DND-41 (cell line): ENCODE data around the gene SLC66A2.

Experiments
- ATAC-seq: fragments of 200-7000 bp; cut with Tn5 transposase; 3 replicates; pipeline ENCODE4 v1.9.1; 2021; ENCODE audit warnings: low read depth; ENCODE audit not compliant: insufficient read depth
- DNase-seq: peaks from one replicate; pipeline ENCODE4 v3.0.0-alpha.2; 2020
- H2AFZ ChIP-seq: 2 replicates; pipeline ENCODE4 v1.6.0; 2012; ENCODE audit warnings: low read depth, low read length
- H3K27ac ChIP-seq: 2 replicates; pipeline ENCODE4 v1.5.1; 2012; ENCODE audit warnings: low read length, inconsistent platforms
- H3K27me3 ChIP-seq: fragments of 200-600 bp; sonication (generic); 2 replicates; pipeline ENCODE4 v1.6.0; 2012; ENCODE audit warnings: low read length, mild to moderate bottlenecking, inconsistent platforms; ENCODE audit not compliant: insufficient read depth, poor library complexity
- H3K36me3 ChIP-seq: 2 replicates; pipeline ENCODE4 v1.5.1; 2012; ENCODE audit warnings: low read length, inconsistent platforms; ENCODE audit not compliant: insufficient read depth
- H3K4me1 ChIP-seq: 2 replicates; pipeline ENCODE4 v1.5.1; 2012; ENCODE audit warnings: mild to moderate bottlenecking, low read length; ENCODE audit not compliant: insufficient read depth
- H3K4me2 ChIP-seq: 2 replicates; pipeline ENCODE4 v1.6.0; 2012; ENCODE audit warnings: mild to moderate bottlenecking, moderate library complexity, low read length, inconsistent platforms; ENCODE audit not compliant: insufficient read depth
- H3K4me3 ChIP-seq, 2 experiments: fragments of 200-600 bp in 1 of 2; shearing (Covaris generic) in 1 of 2; 2 replicates each; pipeline ENCODE4 v1.5.1; 2012 to 2016; ENCODE audit warnings: inconsistent platforms in 2 of 2, low read length in 2 of 2, mild to moderate bottlenecking in 2 of 2, low read depth in 1 of 2, moderate library complexity in 1 of 2
- H3K79me2 ChIP-seq: 2 replicates; pipeline ENCODE4 v1.6.0; 2012; ENCODE audit warnings: low read length, inconsistent platforms; ENCODE audit not compliant: insufficient read depth
- H3K9ac ChIP-seq: 2 replicates; pipeline ENCODE4 v1.6.0; 2012; ENCODE audit warnings: low read depth, mild to moderate bottlenecking, inconsistent platforms, low read length, moderate library complexity
- H3K9me3 ChIP-seq: 2 replicates; pipeline ENCODE4 v1.5.1; 2012; ENCODE audit warnings: low read length, moderate library complexity, mild to moderate bottlenecking, inconsistent platforms; ENCODE audit not compliant: insufficient read depth, severe bottlenecking
- H4K20me1 ChIP-seq: 2 replicates; pipeline ENCODE4 v1.6.0; 2012; ENCODE audit warnings: low read length; ENCODE audit not compliant: insufficient read depth
- CTCF ChIP-seq: IDR thresholded peaks from 2 replicates; pipeline ENCODE4 v1.5.1; 2012; ENCODE audit warnings: borderline replicate concordance, low read length, moderate library complexity, mild to moderate bottlenecking; ENCODE audit not compliant: poor library complexity, severe bottlenecking; ENCODE audit errors: extremely low read depth
- EZH2 ChIP-seq: IDR thresholded peaks from 3 replicates; pipeline ENCODE4 v1.6.1; 2012; ENCODE audit warnings: borderline replicate concordance, low read depth, mild to moderate bottlenecking, moderate library complexity, low read length, inconsistent platforms; ENCODE audit not compliant: severe bottlenecking

SLC66A2 gene

GRCh38 chr18:79905389-79905911 lies 46.0 kb downstream of the SLC66A2 start:
- no peaks in the 10 kb centered on the region for H3K4me1 ChIP-seq
- ATAC-seq, result no peak; the same call in 2 of the 3 replicates
- TF ChIP-seq EZH2 (no peak), CTCF (no peak)
- H3K79me2 ChIP-seq, result no peaks in the 10 kb centered on the region
- H3K9ac ChIP-seq, result no peak overlapping the region
- H3K27ac ChIP-seq, result no peak overlapping the region
- H4K20me1 ChIP-seq, result no peaks in the 10 kb centered on the region
- H3K36me3 ChIP-seq, result peaks cover 44% of the 10 kb centered on the region
- H3K4me3 ChIP-seq, result no peak overlapping the region
- no peaks in the 10 kb centered on the region for H3K27me3 ChIP-seq
- H2AFZ ChIP-seq, result no peak overlapping the region
- H3K4me2 ChIP-seq, result no peak overlapping the region
- DNase-seq, result no peak
- H3K9me3 ChIP-seq, result peaks cover 3% of the 10 kb centered on the region

- H3K9ac ChIP-seq, result no peak overlapping the region
- H3K4me2 ChIP-seq, result no peak overlapping the region
- H3K9me3 ChIP-seq, result peaks cover 9% of the 10 kb centered on the region
- H3K4me3 ChIP-seq, result no peak overlapping the region
- TF ChIP-seq CTCF (no peak), EZH2 (no peak)
- H3K27ac ChIP-seq, result no peak overlapping the region
- DNase-seq (no peak), ATAC-seq (no peak)
- H3K27me3 ChIP-seq, result no peaks in the 10 kb centered on the region
- H3K36me3 ChIP-seq, result peaks cover 49% of the 10 kb centered on the region
- H4K20me1 ChIP-seq, result no peaks in the 10 kb centered on the region
- no peaks in the 10 kb centered on the region for H3K4me1 ChIP-seq
- no peaks in the 10 kb centered on the region for H3K79me2 ChIP-seq
- H2AFZ ChIP-seq, result no peak overlapping the region
These were observed 46.9 kb downstream of the SLC66A2 start for GRCh38 chr18:79904357-79905147.

GRCh38 chr18:79903787-79904356 lies 47.6 kb downstream of the SLC66A2 start:
- Histone ChIP-seq H3K27ac (no peak overlapping the region), H2AFZ (no peak overlapping the region), H3K9ac (no peak overlapping the region), H4K20me1 (no peaks in the 10 kb centered on the region), H3K4me1 (no peaks in the 10 kb centered on the region), H3K9me3 (peaks cover 16% of the 10 kb centered on the region), H3K27me3 (no peaks in the 10 kb centered on the region), H3K4me2 (no peak overlapping the region), H3K36me3 (peaks cover 46% of the 10 kb centered on the region), H3K4me3 (no peak overlapping the region), H3K79me2 (no peaks in the 10 kb centered on the region)
- no peak for ATAC-seq
- no peak for DNase-seq
- no peak for TF ChIP-seq EZH2
- TF ChIP-seq CTCF, result no peak
